ENCODE results near the gene ABHD17A.

- TF ChIP-seq EZH2 (IDR thresholded peaks at IDR 0.05), result no peak
- no peak for TF ChIP-seq ZNF274 (IDR thresholded peaks at IDR 0.05; ENCODE audit: low read depth, low read length)
- TF ChIP-seq, protein P1, sequence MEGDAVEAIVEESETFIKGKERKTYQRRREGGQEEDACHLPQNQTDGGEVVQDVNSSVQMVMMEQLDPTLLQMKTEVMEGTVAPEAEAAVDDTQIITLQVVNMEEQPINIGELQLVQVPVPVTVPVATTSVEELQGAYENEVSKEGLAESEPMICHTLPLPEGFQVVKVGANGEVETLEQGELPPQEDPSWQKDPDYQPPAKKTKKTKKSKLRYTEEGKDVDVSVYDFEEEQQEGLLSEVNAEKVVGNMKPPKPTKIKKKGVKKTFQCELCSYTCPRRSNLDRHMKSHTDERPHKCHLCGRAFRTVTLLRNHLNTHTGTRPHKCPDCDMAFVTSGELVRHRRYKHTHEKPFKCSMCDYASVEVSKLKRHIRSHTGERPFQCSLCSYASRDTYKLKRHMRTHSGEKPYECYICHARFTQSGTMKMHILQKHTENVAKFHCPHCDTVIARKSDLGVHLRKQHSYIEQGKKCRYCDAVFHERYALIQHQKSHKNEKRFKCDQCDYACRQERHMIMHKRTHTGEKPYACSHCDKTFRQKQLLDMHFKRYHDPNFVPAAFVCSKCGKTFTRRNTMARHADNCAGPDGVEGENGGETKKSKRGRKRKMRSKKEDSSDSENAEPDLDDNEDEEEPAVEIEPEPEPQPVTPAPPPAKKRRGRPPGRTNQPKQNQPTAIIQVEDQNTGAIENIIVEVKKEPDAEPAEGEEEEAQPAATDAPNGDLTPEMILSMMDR (IDR thresholded peaks at IDR 0.05 in 2 of 3, conservative IDR thresholded peaks at IDR 0.05 in 1 of 3; ENCODE audit: borderline replicate concordance in 1 of 3, insufficient read depth in 1 of 3, low read depth in 2 of 3, low read length in 2 of 3), result no peak
- TF ChIP-seq, protein P2, sequence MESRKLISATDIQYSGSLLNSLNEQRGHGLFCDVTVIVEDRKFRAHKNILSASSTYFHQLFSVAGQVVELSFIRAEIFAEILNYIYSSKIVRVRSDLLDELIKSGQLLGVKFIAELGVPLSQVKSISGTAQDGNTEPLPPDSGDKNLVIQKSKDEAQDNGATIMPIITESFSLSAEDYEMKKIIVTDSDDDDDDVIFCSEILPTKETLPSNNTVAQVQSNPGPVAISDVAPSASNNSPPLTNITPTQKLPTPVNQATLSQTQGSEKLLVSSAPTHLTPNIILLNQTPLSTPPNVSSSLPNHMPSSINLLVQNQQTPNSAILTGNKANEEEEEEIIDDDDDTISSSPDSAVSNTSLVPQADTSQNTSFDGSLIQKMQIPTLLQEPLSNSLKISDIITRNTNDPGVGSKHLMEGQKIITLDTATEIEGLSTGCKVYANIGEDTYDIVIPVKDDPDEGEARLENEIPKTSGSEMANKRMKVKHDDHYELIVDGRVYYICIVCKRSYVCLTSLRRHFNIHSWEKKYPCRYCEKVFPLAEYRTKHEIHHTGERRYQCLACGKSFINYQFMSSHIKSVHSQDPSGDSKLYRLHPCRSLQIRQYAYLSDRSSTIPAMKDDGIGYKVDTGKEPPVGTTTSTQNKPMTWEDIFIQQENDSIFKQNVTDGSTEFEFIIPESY (IDR thresholded peaks at IDR 0.05; ENCODE audit: extremely low read depth, insufficient replicate concordance, low read length), result no peak
- TF ChIP-seq JUND (IDR thresholded peaks at IDR 0.05), result no peak
- no peak for TF ChIP-seq POLR2A (IDR thresholded peaks at IDR 0.05; ENCODE audit: borderline replicate concordance, extremely low read depth, insufficient read depth, insufficient read length)
- TF ChIP-seq EZH2phosphoT487 (IDR thresholded peaks at IDR 0.05; ENCODE audit: borderline replicate concordance), result no peak
- no peak for TF ChIP-seq EGR1 (IDR thresholded peaks at IDR 0.05; ENCODE audit: low read depth)
- TF ChIP-seq, protein P3, sequence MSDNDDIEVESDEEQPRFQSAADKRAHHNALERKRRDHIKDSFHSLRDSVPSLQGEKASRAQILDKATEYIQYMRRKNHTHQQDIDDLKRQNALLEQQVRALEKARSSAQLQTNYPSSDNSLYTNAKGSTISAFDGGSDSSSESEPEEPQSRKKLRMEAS (IDR thresholded peaks at IDR 0.05), result no peak
- TF ChIP-seq CBX3 (IDR thresholded peaks at IDR 0.05; ENCODE audit: low read depth), result no peak
Measured at GRCh38 chr19:1902923-1903322, 17.6 kb upstream of the ABHD17A start.
